HG03442 (cell line): ENCODE measurements around the gene ATP4B.

Experiments
- ATAC-seq: cut with Tn5 transposase; IDR thresholded peaks from one replicate; pipeline ENCODE4 v1.9.1; 2021; ENCODE audit warnings: mild to moderate bottlenecking, moderate library complexity; ENCODE audit not compliant: unreplicated experiment

The ATP4B gene

DNA sequence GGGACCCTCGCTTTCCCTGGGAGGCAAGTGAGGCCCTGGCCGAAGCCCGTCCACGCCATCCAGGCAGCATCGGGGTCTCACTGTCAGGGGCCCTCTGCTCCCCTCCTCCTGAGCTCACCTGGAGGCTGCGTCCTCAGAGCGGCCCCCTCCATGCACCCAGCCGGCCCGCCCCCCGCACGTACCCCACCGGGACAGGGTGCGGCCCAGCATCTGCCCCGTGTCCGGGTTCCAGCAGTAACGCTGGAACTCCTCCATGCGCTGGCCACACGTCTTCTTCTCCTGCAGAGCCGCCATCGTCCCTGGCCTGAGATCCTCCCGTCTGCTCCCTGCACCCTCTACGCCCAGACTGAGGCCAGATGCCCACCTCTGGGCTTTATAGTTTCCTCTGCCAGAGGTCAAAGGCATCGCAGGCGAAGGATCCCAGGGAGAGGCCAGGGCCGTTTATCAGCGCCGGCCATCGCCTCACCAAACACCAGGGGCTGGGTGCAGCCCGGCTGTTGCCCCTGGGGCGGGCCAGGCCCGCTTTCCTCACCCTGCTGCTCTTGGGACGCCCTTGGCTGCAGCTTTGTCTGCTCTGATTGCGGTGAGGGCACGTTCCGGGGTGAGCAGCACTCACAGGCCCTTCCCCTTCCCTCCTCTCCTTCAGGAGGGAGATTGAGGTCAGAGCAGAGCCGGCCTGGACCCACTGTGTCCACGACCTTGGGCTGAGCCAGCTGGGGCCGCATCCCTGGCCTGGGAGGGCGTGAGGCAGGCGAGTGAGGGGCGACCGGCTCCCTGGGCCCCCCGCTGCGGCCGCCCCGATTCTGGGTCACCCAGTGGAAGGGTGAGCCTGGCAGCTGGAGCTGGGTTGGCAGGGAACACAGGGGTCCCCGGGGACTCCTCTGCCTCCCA, at the start of gene ATP4B:
ATP4B (minus strand) TSS at position 348 of the 891 bp plus-strand sequence; CDS start at position 294, 54 bp downstream.
- ATAC-seq, result no peak

- no peak for ATAC-seq
These were observed 14.1 kb upstream of the ATP4B start for GRCh38 chr13:113672002-113672651.

- ATAC-seq, result no peak
These were observed 13.3 kb upstream of the ATP4B start for GRCh38 chr13:113671066-113672001.

GRCh38 chr13:113670541-113670940, 12.5 kb upstream of the ATP4B start:
- no peak for ATAC-seq

- no peak for ATAC-seq
These were observed 11.8 kb upstream of the ATP4B start for GRCh38 chr13:113669755-113670341.

GRCh38 chr13:113669231-113669754, 11.3 kb upstream of the ATP4B start:
- ATAC-seq, result no peak

GRCh38 chr13:113668491-113668971, 10.5 kb upstream of the ATP4B start:
- no peak for ATAC-seq

DNA sequence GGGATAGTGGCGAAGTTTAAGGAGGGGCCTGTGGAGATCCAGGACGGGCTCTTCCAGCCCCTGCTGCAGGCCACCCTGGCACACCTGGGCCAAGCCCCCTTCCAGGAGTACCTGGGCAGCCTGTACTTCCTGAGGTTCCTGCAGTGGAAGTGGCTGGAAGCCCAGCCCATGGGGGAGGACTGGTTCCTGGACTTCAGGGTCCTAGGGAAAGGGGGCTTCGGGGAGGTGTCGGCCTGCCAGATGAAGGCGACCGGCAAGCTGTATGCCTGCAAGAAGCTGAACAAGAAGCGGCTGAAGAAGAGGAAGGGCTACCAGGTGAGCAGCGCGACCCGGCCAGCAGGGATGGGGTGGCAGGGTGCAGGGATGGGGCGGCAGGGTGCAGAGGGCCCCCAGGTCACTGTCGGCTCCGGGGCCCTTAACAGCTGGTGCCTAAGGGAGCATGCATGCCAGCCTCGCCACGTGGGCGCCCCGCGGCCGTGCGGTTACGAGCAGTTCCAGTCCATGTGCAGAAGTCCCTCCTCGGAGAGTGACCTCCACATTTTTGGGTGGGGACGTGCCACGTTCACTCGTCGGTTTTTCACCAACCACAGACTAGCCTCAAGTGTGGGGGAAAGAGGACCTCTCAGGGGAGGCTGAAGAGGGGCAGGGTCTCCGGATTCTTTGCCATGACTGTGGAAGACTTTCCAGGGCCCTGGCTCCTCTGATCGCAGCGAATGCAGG, 9.9 kb upstream of the ATP4B start:
- ATAC-seq, result no peak

GRCh38 chr13:113666951-113667701, 9.1 kb upstream of the ATP4B start, which contains the start of gene GRK1:
GRK1 (plus strand) TSS chr13:113667219; CDS start chr13:113667387, 168 bp downstream.
- no peak for ATAC-seq

DNA sequence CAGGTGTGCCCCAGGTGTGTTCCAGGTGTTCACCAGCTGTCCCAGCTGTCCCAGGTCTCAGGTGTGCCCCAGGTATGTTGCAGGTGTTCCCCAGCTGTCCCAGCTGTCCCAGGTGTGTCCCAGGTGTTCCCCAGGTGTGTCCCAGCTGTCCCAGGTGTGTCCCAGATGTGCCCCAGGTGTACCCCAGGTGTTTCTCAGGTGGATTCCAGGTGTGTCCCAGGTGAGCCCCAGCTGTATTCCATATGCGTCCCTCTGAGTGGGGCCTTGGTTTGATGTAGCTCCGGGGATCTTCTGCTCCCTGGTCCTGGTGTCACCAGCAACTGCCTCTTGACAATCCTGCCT, 8.3 kb upstream of the ATP4B start:
- no peak for ATAC-seq

- ATAC-seq, result no peak
These were observed 7.8 kb upstream of the ATP4B start for GRCh38 chr13:113665597-113666328.

DNA sequence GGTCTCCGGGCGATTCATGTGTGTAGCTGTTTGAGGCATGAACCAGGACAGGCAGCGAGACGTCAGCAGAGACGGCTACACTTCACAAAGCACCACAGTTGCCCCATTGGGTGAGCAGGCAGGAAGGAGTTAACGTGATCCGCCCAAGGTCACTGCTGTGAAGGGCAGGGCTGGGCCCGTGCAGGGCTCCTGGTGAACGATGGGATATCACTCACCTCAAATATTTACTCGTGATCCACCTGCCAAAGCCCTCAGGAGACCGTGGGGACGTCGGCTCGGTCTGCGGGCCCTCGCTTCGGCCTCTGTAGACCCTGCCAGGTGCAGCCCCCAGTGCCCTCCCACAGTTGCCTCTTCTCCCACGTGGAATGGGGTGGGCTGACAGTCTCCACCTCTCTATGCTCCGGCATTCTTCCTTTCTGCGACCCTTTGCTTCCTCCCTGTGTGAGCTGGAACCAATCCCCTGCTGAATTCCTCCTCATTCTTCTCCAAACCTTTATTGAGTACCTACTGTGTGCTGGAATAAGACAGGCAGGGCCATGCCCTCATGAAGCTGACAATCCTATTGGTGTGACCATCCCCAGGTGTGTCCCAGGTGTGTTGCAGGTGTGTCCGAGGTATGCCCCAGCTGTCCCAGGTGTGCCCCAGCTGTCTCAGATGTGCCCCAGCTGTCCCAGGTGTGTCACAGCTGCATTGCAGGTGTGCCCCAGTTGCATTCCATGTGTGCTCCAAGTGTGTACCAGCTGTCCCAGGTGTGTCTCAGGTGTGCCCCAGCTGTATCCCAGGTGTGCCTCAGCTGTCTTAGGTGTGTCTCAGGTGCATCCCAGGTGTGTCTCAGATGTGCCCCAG, 7.0 kb upstream of the ATP4B start:
- no peak for ATAC-seq

DNA sequence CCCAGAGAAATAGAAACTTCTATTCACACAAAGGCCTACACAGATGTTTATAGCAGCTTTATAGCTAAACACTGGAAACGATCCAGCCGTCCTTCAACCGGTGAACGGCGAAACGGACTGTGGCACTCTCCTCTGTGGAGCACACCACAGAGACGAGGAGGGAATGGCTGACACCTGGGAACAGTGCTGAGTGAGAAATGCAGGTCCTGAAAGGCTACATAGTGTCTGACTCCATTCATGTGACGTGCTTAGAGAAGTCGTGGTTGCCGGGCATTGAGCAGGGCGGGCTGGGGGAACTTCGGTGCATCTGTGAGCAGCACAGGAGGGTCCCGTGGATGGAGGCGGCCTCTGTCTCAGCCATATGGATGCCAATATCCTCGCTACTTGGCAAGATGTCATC, 5.9 kb upstream of the ATP4B start:
- ATAC-seq, result no peak

GRCh38 chr13:113661509-113661908, 3.5 kb upstream of the ATP4B start:
- no peak for ATAC-seq

GRCh38 chr13:113660066-113660465, 2.1 kb upstream of the ATP4B start:
- no peak for ATAC-seq

DNA sequence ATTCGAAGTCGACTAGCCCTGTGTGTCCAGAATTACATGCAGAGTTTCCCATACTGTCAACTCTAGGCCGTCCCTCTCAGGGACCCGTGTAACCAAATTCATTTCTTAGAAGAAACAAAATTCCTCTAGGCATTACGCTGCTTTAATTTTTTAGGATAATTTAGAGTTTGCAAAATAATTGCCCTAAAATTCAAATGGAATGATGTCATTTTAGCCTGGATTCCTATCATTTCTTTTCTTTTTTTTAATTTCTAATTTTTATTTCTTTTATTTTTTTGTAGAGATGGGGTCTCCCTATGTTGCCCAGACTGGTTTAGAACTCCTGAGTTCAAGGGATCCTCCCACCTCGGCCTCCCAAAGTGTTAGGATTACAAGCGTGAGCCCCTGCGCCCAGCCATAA, 1.3 kb upstream of the ATP4B start:
- ATAC-seq, result no peak

DNA sequence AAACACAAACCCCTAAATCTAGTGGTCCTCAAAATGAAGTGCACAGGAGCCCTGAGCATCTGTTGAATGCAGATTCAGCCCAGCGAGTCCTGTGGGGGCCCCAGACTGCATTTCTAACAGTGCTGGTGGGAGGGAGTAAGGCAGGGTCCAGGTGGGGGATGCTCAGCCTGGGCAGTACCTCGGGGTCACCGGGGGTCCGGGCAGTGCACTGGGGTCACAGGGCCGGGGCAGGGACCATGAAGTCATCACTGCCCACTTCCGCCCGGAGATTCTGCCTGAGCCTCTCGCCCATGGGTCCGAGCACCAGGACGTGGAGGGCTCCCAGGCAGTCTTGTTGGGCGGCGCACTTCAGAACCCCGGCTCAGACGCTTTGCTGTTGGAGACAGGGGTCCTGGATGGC, 838 bp upstream of the ATP4B start:
- no peak for ATAC-seq
